GM12878 (cell line): ENCODE data around the gene RNPS1. TPM values are rescaled to one million over a fixed set of nuclear protein-coding genes. Genes with fewer than 3 reads are reported as not detected.

Experiments used
- ATF2 ChIP-seq: IDR thresholded peaks from 2 replicates; pipeline ENCODE4 v1.6.1; 2012; ENCODE audit warnings: low read length, inconsistent platforms
- CBX3 ChIP-seq: fragments of 200-600 bp; sonication (generic); IDR thresholded peaks from 2 replicates; pipeline ENCODE4 v1.6.1; 2016; ENCODE audit warnings: low read depth, borderline replicate concordance
- CBX5 ChIP-seq: sonication (generic); IDR thresholded peaks from 2 replicates; pipeline ENCODE4 v1.6.1; 2016; ENCODE audit warnings: low read depth, moderate library complexity, mild to moderate bottlenecking, inconsistent platforms
- CHD4 ChIP-seq: fragments of 200-600 bp; sonication (generic); IDR thresholded peaks from 2 replicates; pipeline ENCODE4 v1.6.1; 2016; ENCODE audit warnings: mild to moderate bottlenecking
- CREB1 ChIP-seq: IDR thresholded peaks from 2 replicates; pipeline ENCODE4 v1.6.1; 2012; ENCODE audit warnings: low read depth, mild to moderate bottlenecking, inconsistent platforms
- DPF2 ChIP-seq: fragments of 450-650 bp; IDR thresholded peaks from 2 replicates; pipeline ENCODE4 v1.6.1; 2017; ENCODE audit warnings: mild to moderate bottlenecking
- KAT2A ChIP-seq: conservative IDR thresholded peaks from 2 replicates; pipeline ENCODE4 v1.6.1; 2011; ENCODE audit warnings: low read depth, low read length; ENCODE audit not compliant: control insufficient read depth
- KLF5 ChIP-seq: fragments of 450-650 bp; IDR thresholded peaks from 2 replicates; pipeline ENCODE4 v1.6.1; 2014; ENCODE audit warnings: mild to moderate bottlenecking; ENCODE audit not compliant: partially characterized antibody
- MEF2A ChIP-seq: IDR thresholded peaks from 2 replicates; pipeline ENCODE4 v1.6.1; 2011; ENCODE audit warnings: low read depth, mild to moderate bottlenecking, low read length, moderate library complexity; ENCODE audit not compliant: insufficient read depth
- MTA2 ChIP-seq: fragments of 450-650 bp; IDR thresholded peaks from 2 replicates; pipeline ENCODE4 v1.6.1; 2016; ENCODE audit warnings: low read depth, mild to moderate bottlenecking, moderate library complexity
- MTA3 ChIP-seq: IDR thresholded peaks from 2 replicates; pipeline ENCODE4 v1.6.1; 2012; ENCODE audit warnings: low read length, inconsistent platforms, borderline replicate concordance
- POU2F2 ChIP-seq: IDR thresholded peaks from 3 replicates; pipeline ENCODE4 v1.6.1; 2011; ENCODE audit warnings: low read depth, mild to moderate bottlenecking, low read length, borderline replicate concordance
- RB1 ChIP-seq: fragments of 450-650 bp; formaldehyde crosslinking; IDR thresholded peaks from 2 replicates; pipeline ENCODE4 v1.6.1; 2017; ENCODE audit warnings: mild to moderate bottlenecking, borderline replicate concordance
- SIX5 ChIP-seq: IDR thresholded peaks from 2 replicates; pipeline ENCODE4 v1.6.1; 2011; ENCODE audit warnings: mild to moderate bottlenecking, low read depth, low read length, moderate library complexity; ENCODE audit not compliant: severe bottlenecking
- SP1 ChIP-seq: IDR thresholded peaks from one replicate; pipeline ENCODE4 v1.6.1; 2011; ENCODE audit warnings: low read depth, low read length
- SREBF2 ChIP-seq: IDR thresholded peaks from 2 replicates; pipeline ENCODE4 v1.6.1; 2012; ENCODE audit warnings: mild to moderate bottlenecking, low read length
- TBL1XR1 ChIP-seq: IDR thresholded peaks from 2 replicates; pipeline ENCODE4 v1.6.1; 2012; ENCODE audit warnings: low read depth, low read length, improper control_type of control experiment
- ZBED1 ChIP-seq: IDR thresholded peaks from 2 replicates; pipeline ENCODE4 v1.6.1; 2016; ENCODE audit warnings: borderline replicate concordance
- ZBTB11 ChIP-seq: fragments of 450-650 bp; formaldehyde crosslinking; IDR thresholded peaks from 2 replicates; pipeline ENCODE4 v1.5.0; 2022; ENCODE audit warnings: mild to moderate bottlenecking, missing genetic modification characterization
- polyA plus RNA-seq, 11 experiments: library from polyadenylated mRNA; depleted of rRNA in 4 of 11; unstranded in 6 of 11; stranded (reverse) in 5 of 11; fragments of >200 nt; fragmentation: Nextera tagmentation in 4 of 11; fragmentation: Illumina TruSeq in 1 of 11; extraction: Ambion mirVana in 4 of 11; extraction: Trizol in 1 of 11; gene quantifications; 1 replicate in 1 of 11; 2 replicates in 10 of 11; pipeline versions ENCODE4 v1.2.1 to v1.2.3, GENCODE V29; 2011 to 2016; ENCODE audit warnings: inconsistent platforms in 2 of 11, missing spikeins in 2 of 11, low read depth in 1 of 11
- total RNA-seq, 4 experiments: library from RNA; depleted of rRNA in 3 of 4; stranded (reverse); fragments of >200 nt in 3 of 4; fragmentation: Illumina TruSeq in 1 of 4; extraction: Trizol in 1 of 4; gene quantifications; 2 replicates each; pipeline versions ENCODE4 v1.2.1 to v1.2.3, GENCODE V29; 2013 to 2021
- TF ChIP-seq, protein P1 (sequence below): fragments of 450-650 bp; IDR thresholded peaks from 2 replicates; pipeline ENCODE4 v1.6.1; 2018; ENCODE audit warnings: borderline replicate concordance, mild to moderate bottlenecking; ENCODE audit not compliant: partially characterized antibody
- TF ChIP-seq, protein P2 (sequence below): IDR thresholded peaks from 2 replicates; pipeline ENCODE4 v1.6.1; 2011; ENCODE audit warnings: mild to moderate bottlenecking, low read depth, low read length, moderate library complexity; ENCODE audit not compliant: insufficient replicate concordance
- TF ChIP-seq, protein P3 (sequence below): IDR thresholded peaks from 2 replicates; pipeline ENCODE4 v1.6.1; 2011; ENCODE audit warnings: low read depth, mild to moderate bottlenecking, low read length, moderate library complexity, borderline replicate concordance; ENCODE audit errors: extremely low read depth

The RNPS1 gene
- total and polyA plus RNA-seq, 10 of the 15 experiments (the other 5 are each of a cell fraction or from before 2014, with no cell fraction given): 38.2 to 359 (median 188) TPM

DNA sequence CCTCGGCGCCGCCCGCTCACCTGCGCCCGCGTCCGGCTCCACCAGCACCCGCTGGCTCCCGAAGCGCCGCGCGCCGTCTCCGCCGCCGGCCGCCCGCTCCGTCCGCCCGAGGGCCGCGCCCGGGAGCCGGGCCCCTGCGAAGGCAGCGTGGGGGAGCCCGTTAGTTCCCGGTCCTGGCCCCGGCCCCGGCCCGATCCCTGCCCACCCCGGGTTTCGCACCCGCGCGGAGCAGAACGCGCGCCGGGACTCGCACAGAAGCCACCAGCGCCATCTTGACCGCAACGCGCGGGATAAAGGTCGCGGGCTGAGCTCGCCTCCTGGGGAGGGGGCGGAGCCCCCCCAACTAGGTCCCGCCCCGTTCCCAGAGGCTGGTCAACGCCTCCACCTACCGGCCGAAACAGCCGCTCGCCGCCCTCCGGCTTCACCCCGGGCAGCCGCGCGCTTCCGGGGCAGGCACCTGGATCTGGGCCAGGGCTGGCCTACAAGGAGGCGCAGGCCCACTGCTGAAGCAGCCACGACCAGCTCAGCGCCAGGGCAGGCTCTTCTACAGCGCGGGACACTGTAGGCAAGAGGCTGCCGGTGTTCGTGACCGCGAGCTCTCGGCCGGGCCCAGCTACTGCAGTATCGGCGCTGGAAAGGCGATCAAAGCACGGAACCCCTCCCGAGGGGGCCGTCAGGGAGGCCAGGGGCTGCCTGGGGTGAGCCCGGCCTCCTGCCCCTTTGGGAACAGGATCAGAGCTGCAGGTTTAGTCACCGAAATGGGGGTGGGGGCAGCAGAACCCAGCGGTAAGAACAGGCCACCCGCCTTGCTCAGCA, 16.4 kb downstream of the RNPS1 start, which contains the start of gene ECI1 (continued):
- TF ChIP-seq, protein P1, sequence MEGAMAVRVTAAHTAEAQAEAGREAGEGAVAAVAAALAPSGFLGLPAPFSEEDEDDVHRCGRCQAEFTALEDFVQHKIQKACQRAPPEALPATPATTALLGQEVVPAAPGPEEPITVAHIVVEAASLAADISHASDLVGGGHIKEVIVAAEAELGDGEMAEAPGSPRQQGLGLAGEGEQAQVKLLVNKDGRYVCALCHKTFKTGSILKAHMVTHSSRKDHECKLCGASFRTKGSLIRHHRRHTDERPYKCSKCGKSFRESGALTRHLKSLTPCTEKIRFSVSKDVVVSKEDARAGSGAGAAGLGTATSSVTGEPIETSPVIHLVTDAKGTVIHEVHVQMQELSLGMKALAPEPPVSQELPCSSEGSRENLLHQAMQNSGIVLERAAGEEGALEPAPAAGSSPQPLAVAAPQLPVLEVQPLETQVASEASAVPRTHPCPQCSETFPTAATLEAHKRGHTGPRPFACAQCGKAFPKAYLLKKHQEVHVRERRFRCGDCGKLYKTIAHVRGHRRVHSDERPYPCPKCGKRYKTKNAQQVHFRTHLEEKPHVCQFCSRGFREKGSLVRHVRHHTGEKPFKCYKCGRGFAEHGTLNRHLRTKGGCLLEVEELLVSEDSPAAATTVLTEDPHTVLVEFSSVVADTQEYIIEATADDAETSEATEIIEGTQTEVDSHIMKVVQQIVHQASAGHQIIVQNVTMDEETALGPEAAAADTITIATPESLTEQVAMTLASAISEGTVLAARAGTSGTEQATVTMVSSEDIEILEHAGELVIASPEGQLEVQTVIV: peak; percentile 32
- TF ChIP-seq SP1 (no peak), MTA2 (no peak), SIX5 (no peak), CBX3 (no peak), KLF5 (peak; percentile 57), POU2F2 (peak; percentile 46; the same call in 1 of the 3 replicates), ATF2 (no peak), CHD4 (no peak), SREBF2 (no peak), RB1 (peak; percentile 89), TBL1XR1 (no peak), CREB1 (no peak), MEF2A (no peak), MTA3 (no peak; the same call in 1 of the 2 replicates), CBX5 (no peak), ZBTB11 (CRISPR knock-in tag) (no peak), ZBED1 (0 out of 2 replicates have a peak, but pooled peaks have one; percentile 40), DPF2 (peak; percentile 79; the same call in 1 of the 2 replicates), KAT2A (no peak)
- TF ChIP-seq, protein P2, sequence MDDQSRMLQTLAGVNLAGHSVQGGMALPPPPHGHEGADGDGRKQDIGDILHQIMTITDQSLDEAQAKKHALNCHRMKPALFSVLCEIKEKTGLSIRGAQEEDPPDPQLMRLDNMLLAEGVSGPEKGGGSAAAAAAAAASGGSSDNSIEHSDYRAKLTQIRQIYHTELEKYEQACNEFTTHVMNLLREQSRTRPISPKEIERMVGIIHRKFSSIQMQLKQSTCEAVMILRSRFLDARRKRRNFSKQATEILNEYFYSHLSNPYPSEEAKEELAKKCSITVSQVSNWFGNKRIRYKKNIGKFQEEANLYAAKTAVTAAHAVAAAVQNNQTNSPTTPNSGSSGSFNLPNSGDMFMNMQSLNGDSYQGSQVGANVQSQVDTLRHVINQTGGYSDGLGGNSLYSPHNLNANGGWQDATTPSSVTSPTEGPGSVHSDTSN: peak; percentile 8
- TF ChIP-seq, protein P3, sequence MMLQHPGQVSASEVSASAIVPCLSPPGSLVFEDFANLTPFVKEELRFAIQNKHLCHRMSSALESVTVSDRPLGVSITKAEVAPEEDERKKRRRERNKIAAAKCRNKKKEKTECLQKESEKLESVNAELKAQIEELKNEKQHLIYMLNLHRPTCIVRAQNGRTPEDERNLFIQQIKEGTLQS: no peak
